GM12878 (cell line): ENCODE results near the gene TET3. TPM values are rescaled to one million over a fixed set of nuclear protein-coding genes. Genes with fewer than 3 reads are reported as not detected.

Experiments used
- ATF7 ChIP-seq: fragments of 450-650 bp; IDR thresholded peaks from 2 replicates; pipeline ENCODE4 v1.6.1; 2016; ENCODE audit warnings: low read depth, mild to moderate bottlenecking
- CBX5 ChIP-seq: sonication (generic); IDR thresholded peaks from 2 replicates; pipeline ENCODE4 v1.6.1; 2016; ENCODE audit warnings: low read depth, moderate library complexity, mild to moderate bottlenecking, inconsistent platforms
- CHD2 ChIP-seq: IDR thresholded peaks from 2 replicates; pipeline ENCODE4 v1.6.1; 2011; ENCODE audit warnings: low read depth, low read length, improper control_type of control experiment, borderline replicate concordance
- E2F8 ChIP-seq: fragments of 450-650 bp; IDR thresholded peaks from 2 replicates; pipeline ENCODE4 v1.6.1; 2018; ENCODE audit warnings: mild to moderate bottlenecking, low read depth, moderate library complexity; ENCODE audit not compliant: partially characterized antibody
- E4F1 ChIP-seq: fragments of 450-650 bp; IDR thresholded peaks from 2 replicates; pipeline ENCODE4 v1.6.1; 2018; ENCODE audit warnings: borderline replicate concordance, mild to moderate bottlenecking; ENCODE audit not compliant: partially characterized antibody
- EGR1 ChIP-seq, 2 experiments: IDR thresholded peaks; 1 replicate in 1 of 2; 2 replicates in 1 of 2; pipeline ENCODE4 v1.6.1; 2011 to 2012; ENCODE audit warnings: low read depth in 2 of 2, low read length in 2 of 2, borderline replicate concordance in 1 of 2, mild to moderate bottlenecking in 1 of 2, moderate library complexity in 1 of 2
- FOS ChIP-seq: IDR thresholded peaks from 3 replicates; pipeline ENCODE4 v1.6.1; 2011; ENCODE audit warnings: borderline replicate concordance; ENCODE audit not compliant: insufficient read length; ENCODE audit errors: extremely low read depth
- MEF2A ChIP-seq: IDR thresholded peaks from 2 replicates; pipeline ENCODE4 v1.6.1; 2011; ENCODE audit warnings: low read depth, mild to moderate bottlenecking, low read length, moderate library complexity; ENCODE audit not compliant: insufficient read depth
- MTA2 ChIP-seq: fragments of 450-650 bp; IDR thresholded peaks from 2 replicates; pipeline ENCODE4 v1.6.1; 2016; ENCODE audit warnings: low read depth, mild to moderate bottlenecking, moderate library complexity
- MXI1 ChIP-seq: fragments of 150-350 bp; IDR thresholded peaks from 2 replicates; pipeline ENCODE4 v1.6.1; 2011; ENCODE audit warnings: low read depth, mild to moderate bottlenecking, inconsistent platforms, low read length, improper control_type of control experiment
- NFYA ChIP-seq: IDR thresholded peaks from 2 replicates; pipeline ENCODE4 v1.6.1; 2011; ENCODE audit warnings: low read depth, mild to moderate bottlenecking, low read length, improper control_type of control experiment, borderline replicate concordance
- NR2C1 ChIP-seq: fragments of 450-650 bp; IDR thresholded peaks from 2 replicates; pipeline ENCODE4 v1.6.1; 2017; ENCODE audit warnings: antibody characterized with exemption, mild to moderate bottlenecking, moderate library complexity
- PML ChIP-seq: IDR thresholded peaks from 2 replicates; pipeline ENCODE4 v1.6.1; 2012; ENCODE audit warnings: low read length, inconsistent platforms
- RAD21 ChIP-seq: IDR thresholded peaks from 2 replicates; pipeline ENCODE4 v1.6.1; 2011; ENCODE audit warnings: mild to moderate bottlenecking, low read depth, low read length, moderate library complexity; ENCODE audit not compliant: insufficient read depth
- SMARCA5 ChIP-seq: fragments of 450-650 bp; IDR thresholded peaks from 2 replicates; pipeline ENCODE4 v1.6.1; 2017; ENCODE audit warnings: mild to moderate bottlenecking
- ZSCAN29 ChIP-seq: fragments of 450-650 bp; IDR thresholded peaks from 2 replicates; pipeline ENCODE4 v1.6.1; 2017; ENCODE audit warnings: mild to moderate bottlenecking, moderate library complexity
- polyA plus RNA-seq, 11 experiments: library from polyadenylated mRNA; depleted of rRNA in 4 of 11; unstranded in 6 of 11; stranded (reverse) in 5 of 11; fragments of >200 nt; fragmentation: Nextera tagmentation in 4 of 11; fragmentation: Illumina TruSeq in 1 of 11; extraction: Ambion mirVana in 4 of 11; extraction: Trizol in 1 of 11; gene quantifications; 1 replicate in 1 of 11; 2 replicates in 10 of 11; pipeline versions ENCODE4 v1.2.1 to v1.2.3, GENCODE V29; 2011 to 2016; ENCODE audit warnings: inconsistent platforms in 2 of 11, missing spikeins in 2 of 11, low read depth in 1 of 11
- total RNA-seq, 4 experiments: library from RNA; depleted of rRNA in 3 of 4; stranded (reverse); fragments of >200 nt in 3 of 4; fragmentation: Illumina TruSeq in 1 of 4; extraction: Trizol in 1 of 4; gene quantifications; 2 replicates each; pipeline versions ENCODE4 v1.2.1 to v1.2.3, GENCODE V29; 2013 to 2021
- TF ChIP-seq, protein P1 (sequence below): fragments of 450-650 bp; IDR thresholded peaks from 2 replicates; pipeline ENCODE4 v1.6.1; 2017; ENCODE audit warnings: mild to moderate bottlenecking, low read depth, inconsistent platforms; ENCODE audit not compliant: poor library complexity, severe bottlenecking
- TF ChIP-seq, protein P2 (sequence below): IDR thresholded peaks from 2 replicates; pipeline ENCODE4 v1.6.1; 2012; ENCODE audit warnings: low read depth, low read length, improper control_type of control experiment
- TF ChIP-seq, protein P3 (sequence below): fragments of 450-650 bp; IDR thresholded peaks from 2 replicates; pipeline ENCODE4 v1.6.1; 2017; ENCODE audit warnings: mild to moderate bottlenecking, moderate library complexity

The TET3 gene
- total and polyA plus RNA-seq, 10 of the 15 experiments (the other 5 are each of a cell fraction or from before 2014, with no cell fraction given), result 0.77 to 25.9 (median 8.5) TPM

DNA sequence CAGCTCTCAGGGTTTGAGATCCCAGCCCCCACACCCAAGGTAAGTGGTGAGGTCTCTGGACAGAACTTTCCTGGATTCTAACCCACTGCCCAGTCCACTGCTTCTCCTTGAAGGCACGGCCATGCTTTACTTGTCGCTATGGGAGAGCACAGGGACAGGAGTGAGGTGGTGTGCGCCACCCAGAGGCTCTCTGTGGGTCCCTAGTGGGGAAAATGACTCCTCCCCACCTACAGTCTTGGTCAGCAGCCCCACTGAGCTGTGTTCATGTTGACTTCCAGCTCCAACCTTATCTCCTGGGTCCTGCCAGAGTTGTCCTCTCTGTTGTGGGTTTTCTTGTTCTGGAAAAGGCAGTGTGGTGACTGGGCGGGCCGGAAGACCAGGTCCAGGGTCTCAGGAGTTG lies 11.1 kb downstream of the TET3 start (continued):
- TF ChIP-seq, protein P1, sequence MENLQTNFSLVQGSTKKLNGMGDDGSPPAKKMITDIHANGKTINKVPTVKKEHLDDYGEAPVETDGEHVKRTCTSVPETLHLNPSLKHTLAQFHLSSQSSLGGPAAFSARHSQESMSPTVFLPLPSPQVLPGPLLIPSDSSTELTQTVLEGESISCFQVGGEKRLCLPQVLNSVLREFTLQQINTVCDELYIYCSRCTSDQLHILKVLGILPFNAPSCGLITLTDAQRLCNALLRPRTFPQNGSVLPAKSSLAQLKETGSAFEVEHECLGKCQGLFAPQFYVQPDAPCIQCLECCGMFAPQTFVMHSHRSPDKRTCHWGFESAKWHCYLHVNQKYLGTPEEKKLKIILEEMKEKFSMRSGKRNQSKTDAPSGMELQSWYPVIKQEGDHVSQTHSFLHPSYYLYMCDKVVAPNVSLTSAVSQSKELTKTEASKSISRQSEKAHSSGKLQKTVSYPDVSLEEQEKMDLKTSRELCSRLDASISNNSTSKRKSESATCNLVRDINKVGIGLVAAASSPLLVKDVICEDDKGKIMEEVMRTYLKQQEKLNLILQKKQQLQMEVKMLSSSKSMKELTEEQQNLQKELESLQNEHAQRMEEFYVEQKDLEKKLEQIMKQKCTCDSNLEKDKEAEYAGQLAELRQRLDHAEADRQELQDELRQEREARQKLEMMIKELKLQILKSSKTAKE, result no peak
- TF ChIP-seq NR2C1, result no peak
- no peak for TF ChIP-seq EGR1 (IDR thresholded peaks at IDR 0.05; ENCODE audit: borderline replicate concordance in 1 of 2, low read depth in 2 of 2, low read length in 2 of 2)
- TF ChIP-seq, protein P2, sequence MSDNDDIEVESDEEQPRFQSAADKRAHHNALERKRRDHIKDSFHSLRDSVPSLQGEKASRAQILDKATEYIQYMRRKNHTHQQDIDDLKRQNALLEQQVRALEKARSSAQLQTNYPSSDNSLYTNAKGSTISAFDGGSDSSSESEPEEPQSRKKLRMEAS, result no peak
- no peak for TF ChIP-seq CHD2
- no peak for TF ChIP-seq PML
- peak; percentile 45; the same call in 1 of the 2 replicates for TF ChIP-seq MXI1
- TF ChIP-seq, protein P3, sequence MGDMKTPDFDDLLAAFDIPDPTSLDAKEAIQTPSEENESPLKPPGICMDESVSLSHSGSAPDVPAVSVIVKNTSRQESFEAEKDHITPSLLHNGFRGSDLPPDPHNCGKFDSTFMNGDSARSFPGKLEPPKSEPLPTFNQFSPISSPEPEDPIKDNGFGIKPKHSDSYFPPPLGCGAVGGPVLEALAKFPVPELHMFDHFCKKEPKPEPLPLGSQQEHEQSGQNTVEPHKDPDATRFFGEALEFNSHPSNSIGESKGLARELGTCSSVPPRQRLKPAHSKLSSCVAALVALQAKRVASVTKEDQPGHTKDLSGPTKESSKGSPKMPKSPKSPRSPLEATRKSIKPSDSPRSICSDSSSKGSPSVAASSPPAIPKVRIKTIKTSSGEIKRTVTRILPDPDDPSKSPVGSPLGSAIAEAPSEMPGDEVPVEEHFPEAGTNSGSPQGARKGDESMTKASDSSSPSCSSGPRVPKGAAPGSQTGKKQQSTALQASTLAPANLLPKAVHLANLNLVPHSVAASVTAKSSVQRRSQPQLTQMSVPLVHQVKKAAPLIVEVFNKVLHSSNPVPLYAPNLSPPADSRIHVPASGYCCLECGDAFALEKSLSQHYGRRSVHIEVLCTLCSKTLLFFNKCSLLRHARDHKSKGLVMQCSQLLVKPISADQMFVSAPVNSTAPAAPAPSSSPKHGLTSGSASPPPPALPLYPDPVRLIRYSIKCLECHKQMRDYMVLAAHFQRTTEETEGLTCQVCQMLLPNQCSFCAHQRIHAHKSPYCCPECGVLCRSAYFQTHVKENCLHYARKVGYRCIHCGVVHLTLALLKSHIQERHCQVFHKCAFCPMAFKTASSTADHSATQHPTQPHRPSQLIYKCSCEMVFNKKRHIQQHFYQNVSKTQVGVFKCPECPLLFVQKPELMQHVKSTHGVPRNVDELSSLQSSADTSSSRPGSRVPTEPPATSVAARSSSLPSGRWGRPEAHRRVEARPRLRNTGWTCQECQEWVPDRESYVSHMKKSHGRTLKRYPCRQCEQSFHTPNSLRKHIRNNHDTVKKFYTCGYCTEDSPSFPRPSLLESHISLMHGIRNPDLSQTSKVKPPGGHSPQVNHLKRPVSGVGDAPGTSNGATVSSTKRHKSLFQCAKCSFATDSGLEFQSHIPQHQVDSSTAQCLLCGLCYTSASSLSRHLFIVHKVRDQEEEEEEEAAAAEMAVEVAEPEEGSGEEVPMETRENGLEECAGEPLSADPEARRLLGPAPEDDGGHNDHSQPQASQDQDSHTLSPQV, result no peak
- TF ChIP-seq CBX5, result no peak
- TF ChIP-seq E4F1, result no peak
- TF ChIP-seq ATF7, result no peak
- no peak for TF ChIP-seq FOS
- TF ChIP-seq E2F8, result no peak
- TF ChIP-seq ZSCAN29, result no peak
- 0 out of 2 replicates have a peak, but pooled peaks have one; percentile 26 for TF ChIP-seq SMARCA5
- no peak for TF ChIP-seq MTA2
- peak; percentile 31; the same call in 1 of the 2 replicates for TF ChIP-seq RAD21
- TF ChIP-seq NFYA, result no peak
- no peak for TF ChIP-seq MEF2A
